ENCODE measurements around the gene ASMTL.

ASMTL gene

GRCh38 chrX:1444561-1445500 is 7.9 kb downstream of the ASMTL start:
- no peak overlapping the region for H3K4me3 ChIP-seq (ENCODE audit: low read depth, low read length)
- TF ChIP-seq CTCF (conservative IDR thresholded peaks at IDR 0.05; ENCODE audit: low read depth, low read length) = no peak
- no peak for DNase-seq (ENCODE audit: low read depth)

- H3K4me3 ChIP-seq (ENCODE audit: low read depth, low read length) = no peak overlapping the region
- no peak for DNase-seq (ENCODE audit: low read depth)
- no peak for TF ChIP-seq CTCF (conservative IDR thresholded peaks at IDR 0.05; ENCODE audit: low read depth, low read length)
These were observed 9.1 kb downstream of the ASMTL start for GRCh38 chrX:1443496-1444075.

GRCh38 chrX:1442724-1443367 is 9.9 kb downstream of the ASMTL start:
- no peak for TF ChIP-seq CTCF (conservative IDR thresholded peaks at IDR 0.05; ENCODE audit: low read depth, low read length)

GRCh38 chrX:1442016-1442665 is 10.6 kb downstream of the ASMTL start:
- no peak for TF ChIP-seq CTCF (conservative IDR thresholded peaks at IDR 0.05; ENCODE audit: low read depth, low read length)
- no peak for DNase-seq (ENCODE audit: low read depth)
- no peak overlapping the region for H3K4me3 ChIP-seq (ENCODE audit: low read depth, low read length)

More at GRCh38 chrX:1442724-1443367, 9.9 kb downstream of the ASMTL start:
- no peak for DNase-seq (ENCODE audit: low read depth)
- no peak overlapping the region for H3K4me3 ChIP-seq (ENCODE audit: low read depth, low read length)

GRCh38 chrX:1440506-1440905 is 12.2 kb downstream of the ASMTL start:
- TF ChIP-seq CTCF (conservative IDR thresholded peaks at IDR 0.05; ENCODE audit: low read depth, low read length) = no peak
- DNase-seq (ENCODE audit: low read depth) = no peak
- no peak overlapping the region for H3K4me3 ChIP-seq (ENCODE audit: low read depth, low read length)

- no peak overlapping the region for H3K4me3 ChIP-seq (ENCODE audit: low read depth, low read length)
- TF ChIP-seq CTCF (conservative IDR thresholded peaks at IDR 0.05; ENCODE audit: low read depth, low read length) = no peak
- no peak for DNase-seq (ENCODE audit: low read depth)
These were observed 17.3 kb downstream of the ASMTL start for GRCh38 chrX:1435241-1435895.
